Hypothalamus (tissue), 51 donors: ENCODE measurements around the gene SEPTIN14.
"Not testable (repeated sequence)": the region's sequence is repeated elsewhere in the genome, so short reads cannot be mapped to it uniquely, and the experiment has no call there.

ENCODE experiments used
- DNase-seq, 51 donors: peaks; one replicate each; lab custom pipeline; 2025; lab: John Stamatoyannopoulos, UW

Gene SEPTIN14

GRCh38 chr7:55862652-55863051 lies at the start of gene SEPTIN14:
TSS of gene SEPTIN14 (minus strand) at chr7:55862752. CDS start at chr7:55861996, 756 bp downstream.
- DNase-seq, result not testable (repeated sequence)

- DNase-seq, result no peak
These were observed 41.6 kb upstream of the SEPTIN14 start for GRCh38 chr7:55903985-55904759.

GRCh38 chr7:55901059-55901458 lies 38.5 kb upstream of the SEPTIN14 start:
- DNase-seq, result not testable (repeated sequence)

GRCh38 chr7:55898287-55898686 lies 35.7 kb upstream of the SEPTIN14 start:
- no peak for DNase-seq

- no peak for DNase-seq
These were observed 32.5 kb upstream of the SEPTIN14 start for GRCh38 chr7:55895021-55895420.

- DNase-seq, result no peak
These were observed 31.4 kb upstream of the SEPTIN14 start for GRCh38 chr7:55893940-55894339.

- DNase-seq, result not testable (repeated sequence)
These were observed 25.8 kb upstream of the SEPTIN14 start for GRCh38 chr7:55888378-55888777.

- peak in 1 of 51 donors; percentile 17 for DNase-seq
These were observed 25.3 kb upstream of the SEPTIN14 start for GRCh38 chr7:55887821-55888247.

GRCh38 chr7:55884321-55884720 lies 21.8 kb upstream of the SEPTIN14 start:
- no peak for DNase-seq

GRCh38 chr7:55878691-55879090 lies 16.1 kb upstream of the SEPTIN14 start:
- DNase-seq, result no peak

GRCh38 chr7:55877308-55877707 lies 14.8 kb upstream of the SEPTIN14 start:
- DNase-seq, result no peak

GRCh38 chr7:55873765-55874164 lies 11.2 kb upstream of the SEPTIN14 start:
- no peak for DNase-seq

- no peak for DNase-seq
These were observed 9.5 kb upstream of the SEPTIN14 start for GRCh38 chr7:55871932-55872485.

GRCh38 chr7:55868989-55869388 lies 6.4 kb upstream of the SEPTIN14 start:
- DNase-seq, result not testable (repeated sequence)

GRCh38 chr7:55845164-55845563 lies 17.4 kb downstream of the SEPTIN14 start:
- DNase-seq, result not testable (repeated sequence)

- no peak for DNase-seq
These were observed 24.0 kb downstream of the SEPTIN14 start for GRCh38 chr7:55838595-55838994.

- no peak for DNase-seq
These were observed 35.0 kb downstream of the SEPTIN14 start for GRCh38 chr7:55827577-55827976.

GRCh38 chr7:55818686-55819085 lies 43.9 kb downstream of the SEPTIN14 start:
- no peak for DNase-seq

- not testable (repeated sequence) for DNase-seq
These were observed 65.3 kb downstream of the SEPTIN14 start for GRCh38 chr7:55797260-55797659.

GRCh38 chr7:55794527-55794926 lies 68.0 kb downstream of the SEPTIN14 start:
- DNase-seq, result no peak

GRCh38 chr7:55792048-55792447 lies 70.5 kb downstream of the SEPTIN14 start:
- no peak for DNase-seq

GRCh38 chr7:55787796-55788195 lies 74.8 kb downstream of the SEPTIN14 start:
- DNase-seq, result no peak
